GM19438 (cell line): ENCODE measurements around the gene DPM3.
A peak's percentile ranks its signal among the peaks of the same experiment; 100 is the strongest.
"Not testable (repeated sequence)": the region's sequence is repeated elsewhere in the genome, so short reads cannot be mapped to it uniquely, and the experiment has no call there.

Experiments
- ATAC-seq: cut with Tn5 transposase; IDR thresholded peaks from one replicate; pipeline ENCODE4 v1.9.1; 2021; ENCODE audit warnings: low read depth; ENCODE audit not compliant: unreplicated experiment

DPM3 gene

DNA sequence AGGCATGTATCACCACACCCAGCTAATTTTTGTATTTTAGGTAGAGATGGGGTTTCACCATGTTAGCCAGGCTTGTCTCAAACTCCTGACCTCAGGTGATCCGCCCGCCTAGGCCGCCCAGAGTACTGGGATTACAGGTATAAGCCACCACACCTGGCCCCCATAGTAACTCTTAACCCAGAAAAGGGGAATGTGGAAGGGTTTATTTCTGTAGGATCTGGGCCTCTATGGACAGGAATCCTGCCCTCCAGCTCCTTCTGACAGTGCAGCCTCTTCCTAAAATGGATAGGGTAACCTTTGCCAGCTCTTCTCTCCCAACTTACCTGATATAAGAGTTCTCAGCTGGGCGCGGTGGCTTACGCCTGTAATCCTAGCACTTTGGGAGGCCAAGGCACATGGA, 22.3 kb upstream of the DPM3 start:
- ATAC-seq = not testable (repeated sequence)

GRCh38 chr1:155160128-155160527, 19.8 kb upstream of the DPM3 start:
- no peak for ATAC-seq

DNA sequence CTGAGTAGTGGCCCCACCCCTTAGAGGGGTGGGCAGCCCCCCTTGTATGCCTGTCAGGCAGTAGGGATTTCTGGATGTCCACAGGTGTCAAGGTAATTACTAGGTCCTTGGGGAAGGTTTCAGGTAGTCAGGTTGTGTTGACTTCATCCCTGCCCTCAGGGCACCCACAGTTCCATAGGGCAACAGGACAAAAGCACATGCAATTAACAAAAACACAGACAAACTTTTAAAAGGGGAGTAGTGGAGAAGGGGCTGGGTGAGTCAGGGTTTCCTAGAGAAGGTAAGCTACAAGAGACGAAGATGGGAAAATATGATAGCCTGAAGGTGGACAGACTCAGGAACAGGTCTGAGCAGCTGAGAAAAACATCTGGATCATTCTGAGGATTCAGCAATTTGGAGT, 18.7 kb upstream of the DPM3 start:
- no peak for ATAC-seq

GRCh38 chr1:155155996-155156643, 15.8 kb upstream of the DPM3 start:
- ATAC-seq = not testable (repeated sequence)

DNA sequence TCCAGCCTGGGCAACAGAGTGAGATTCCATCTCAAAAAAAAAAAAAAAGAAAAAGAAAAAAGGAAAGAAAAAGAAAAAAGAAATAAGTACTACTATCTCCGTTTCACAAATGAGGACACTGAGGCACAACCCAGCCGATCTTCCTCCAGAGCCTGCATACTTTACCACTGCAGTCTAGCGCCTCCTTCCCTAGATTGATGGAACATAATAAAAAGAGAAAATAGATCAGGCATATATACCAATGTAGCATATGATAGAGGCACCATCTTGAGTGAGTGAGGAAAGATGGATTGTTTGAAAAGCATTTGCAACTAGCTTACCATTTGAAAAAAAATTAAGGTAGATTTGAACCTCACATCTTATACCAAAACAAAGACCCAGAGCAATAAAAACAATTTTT, 5.2 kb upstream of the DPM3 start:
- ATAC-seq = no peak

DNA sequence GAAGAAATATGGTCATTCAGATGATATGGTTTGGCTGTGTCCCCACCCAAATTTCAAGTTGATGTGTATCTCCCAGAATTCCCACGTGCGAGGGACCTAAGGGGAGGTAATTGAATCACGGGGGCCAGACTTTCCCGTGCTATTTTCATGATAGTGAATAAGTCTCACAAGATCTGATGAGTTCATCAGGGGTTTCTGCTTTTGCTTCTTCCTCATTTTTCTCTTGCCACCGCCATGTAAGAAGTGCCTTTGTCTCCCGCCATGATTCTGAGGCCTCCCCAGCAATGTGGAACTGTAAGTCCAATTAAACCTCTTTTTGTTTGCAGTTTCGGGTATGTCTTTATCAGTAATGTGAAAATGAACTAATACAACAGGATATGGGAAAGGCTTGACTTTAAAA, 1.4 kb upstream of the DPM3 start:
- ATAC-seq = no peak

GRCh38 chr1:155140630-155140953, 261 bp upstream of the DPM3 start:
- ATAC-seq = no peak

GRCh38 chr1:155137154-155137949, 3.0 kb downstream of the DPM3 start:
- ATAC-seq = no peak

DNA sequence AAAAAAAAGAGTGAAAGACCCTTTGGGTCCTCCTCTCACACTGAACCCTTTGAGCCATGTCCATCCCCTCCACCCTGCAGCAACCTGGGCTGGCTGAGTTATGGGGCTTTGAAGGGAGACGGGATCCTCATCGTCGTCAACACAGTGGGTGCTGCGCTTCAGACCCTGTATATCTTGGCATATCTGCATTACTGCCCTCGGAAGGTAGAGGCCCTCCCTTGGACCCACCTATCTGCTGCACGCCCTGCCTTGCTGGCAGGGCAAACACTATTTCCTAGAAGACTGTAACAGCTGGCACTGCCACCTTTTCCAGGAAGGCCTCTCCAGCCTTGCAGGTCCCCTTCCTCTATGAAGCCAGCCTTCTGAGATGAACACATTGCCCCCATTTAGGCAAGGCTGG, 3.6 kb downstream of the DPM3 start:
- ATAC-seq = no peak

DNA sequence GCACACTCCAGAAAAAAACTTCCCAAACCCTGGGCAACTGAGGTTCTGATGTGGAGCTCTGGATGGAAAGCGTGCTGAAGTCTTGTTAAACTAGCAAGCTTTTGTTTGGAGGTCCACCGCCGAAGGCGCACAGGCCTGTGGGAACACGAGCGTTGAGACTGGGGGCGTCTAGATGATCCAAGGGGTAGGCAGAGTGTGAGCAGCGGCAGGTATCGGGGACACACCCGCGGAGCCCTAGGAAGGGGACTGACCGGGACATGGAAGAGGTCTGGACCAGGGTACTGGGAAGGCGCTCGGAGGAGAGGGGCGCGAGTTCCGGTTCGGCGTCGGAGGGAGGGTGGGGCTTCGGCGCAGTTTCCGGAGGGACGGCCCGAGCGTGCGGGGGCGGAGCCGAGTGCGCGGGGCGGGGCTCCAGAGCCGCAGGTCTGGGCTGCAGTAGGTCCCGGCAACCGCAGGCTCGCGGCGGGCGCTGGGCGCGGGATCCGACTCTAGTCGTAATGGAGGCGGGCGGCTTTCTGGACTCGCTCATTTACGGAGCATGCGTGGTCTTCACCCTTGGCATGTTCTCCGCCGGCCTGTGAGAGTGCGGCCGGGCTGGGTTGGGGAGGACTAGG, 4.8 kb downstream of the DPM3 start, which contains the start of gene SLC50A1:
SLC50A1 (plus strand) TSS at position 438 of the 614 bp plus-strand sequence; CDS start at position 498, 60 bp downstream.
- ATAC-seq = peak; percentile 72

GRCh38 chr1:155134880-155135414, 5.4 kb downstream of the DPM3 start:
- no peak for ATAC-seq

DNA sequence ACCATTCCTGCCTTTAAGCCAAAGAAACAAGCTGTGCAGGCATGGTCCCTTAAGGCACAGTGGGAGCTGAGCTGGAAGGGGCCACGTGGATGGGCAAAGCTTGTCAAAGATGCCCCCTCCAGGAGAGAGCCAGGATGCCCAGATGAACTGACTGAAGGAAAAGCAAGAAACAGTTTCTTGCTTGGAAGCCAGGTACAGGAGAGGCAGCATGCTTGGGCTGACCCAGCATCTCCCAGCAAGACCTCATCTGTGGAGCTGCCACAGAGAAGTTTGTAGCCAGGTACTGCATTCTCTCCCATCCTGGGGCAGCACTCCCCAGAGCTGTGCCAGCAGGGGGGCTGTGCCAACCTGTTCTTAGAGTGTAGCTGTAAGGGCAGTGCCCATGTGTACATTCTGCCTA, 6.0 kb downstream of the DPM3 start:
- ATAC-seq = no peak

DNA sequence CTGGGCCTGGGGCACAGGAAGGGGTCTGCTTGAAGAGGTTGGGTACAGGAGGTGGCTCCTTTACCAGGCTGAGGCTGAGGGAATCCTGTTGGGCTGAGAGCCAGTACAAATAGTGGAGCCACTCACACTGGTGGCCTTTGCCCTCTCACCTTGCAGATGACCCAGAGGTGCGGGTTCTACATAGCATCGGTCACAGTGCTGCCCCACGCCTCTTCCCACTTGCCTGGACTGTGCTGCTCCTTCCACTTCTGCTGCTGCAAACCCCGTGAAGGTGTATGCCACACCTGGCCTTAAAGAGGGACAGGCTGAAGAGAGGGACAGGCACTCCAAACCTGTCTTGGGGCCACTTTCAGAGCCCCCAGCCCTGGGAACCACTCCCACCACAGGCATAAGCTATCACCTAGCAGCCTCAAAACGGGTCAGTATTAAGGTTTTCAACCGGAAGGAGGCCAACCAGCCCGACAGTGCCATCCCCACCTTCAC, 6.5 kb downstream of the DPM3 start:
- ATAC-seq = no peak

GRCh38 chr1:155131856-155132255, 8.5 kb downstream of the DPM3 start:
- no peak for ATAC-seq

GRCh38 chr1:155131285-155131684, 9.0 kb downstream of the DPM3 start:
- no peak for ATAC-seq

DNA sequence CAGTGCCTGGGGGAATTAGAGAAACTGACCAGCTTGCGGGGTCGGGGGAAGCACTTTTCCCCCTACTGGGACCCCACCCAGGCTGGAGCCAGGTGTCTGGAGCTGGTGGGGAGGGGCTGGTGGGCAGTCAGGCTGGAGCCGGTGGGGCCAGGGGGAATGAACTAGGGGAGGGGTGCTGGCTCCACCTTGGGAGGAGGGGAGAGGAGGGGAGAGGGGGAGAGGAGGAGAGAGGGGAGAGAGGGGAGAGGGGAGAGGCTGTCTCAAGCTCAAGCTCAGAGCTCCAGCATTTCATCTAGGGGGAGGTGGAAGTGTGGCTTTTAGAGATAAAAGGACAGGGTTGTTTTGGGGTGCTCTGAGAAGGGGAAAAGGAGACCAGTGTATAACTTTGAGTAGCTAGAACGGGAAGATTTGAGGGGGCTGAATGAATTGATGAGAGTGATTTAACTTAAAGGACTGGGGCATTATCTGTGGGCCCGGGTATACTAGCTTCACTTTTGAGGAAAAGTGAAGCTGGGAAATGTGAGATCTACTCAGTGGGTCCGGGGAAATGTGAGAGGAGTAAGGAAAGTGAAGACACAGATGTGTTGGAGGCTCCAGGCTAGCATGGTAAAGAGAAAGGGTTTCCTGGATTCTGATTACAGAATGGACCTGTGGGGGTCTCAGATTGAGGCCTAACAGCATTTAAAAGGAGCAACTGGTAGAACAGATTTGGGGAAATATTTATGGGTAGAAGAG, 9.9 kb downstream of the DPM3 start:
- ATAC-seq = no peak

- no peak for ATAC-seq
These were observed 11.4 kb downstream of the DPM3 start for GRCh38 chr1:155128755-155129473.

DNA sequence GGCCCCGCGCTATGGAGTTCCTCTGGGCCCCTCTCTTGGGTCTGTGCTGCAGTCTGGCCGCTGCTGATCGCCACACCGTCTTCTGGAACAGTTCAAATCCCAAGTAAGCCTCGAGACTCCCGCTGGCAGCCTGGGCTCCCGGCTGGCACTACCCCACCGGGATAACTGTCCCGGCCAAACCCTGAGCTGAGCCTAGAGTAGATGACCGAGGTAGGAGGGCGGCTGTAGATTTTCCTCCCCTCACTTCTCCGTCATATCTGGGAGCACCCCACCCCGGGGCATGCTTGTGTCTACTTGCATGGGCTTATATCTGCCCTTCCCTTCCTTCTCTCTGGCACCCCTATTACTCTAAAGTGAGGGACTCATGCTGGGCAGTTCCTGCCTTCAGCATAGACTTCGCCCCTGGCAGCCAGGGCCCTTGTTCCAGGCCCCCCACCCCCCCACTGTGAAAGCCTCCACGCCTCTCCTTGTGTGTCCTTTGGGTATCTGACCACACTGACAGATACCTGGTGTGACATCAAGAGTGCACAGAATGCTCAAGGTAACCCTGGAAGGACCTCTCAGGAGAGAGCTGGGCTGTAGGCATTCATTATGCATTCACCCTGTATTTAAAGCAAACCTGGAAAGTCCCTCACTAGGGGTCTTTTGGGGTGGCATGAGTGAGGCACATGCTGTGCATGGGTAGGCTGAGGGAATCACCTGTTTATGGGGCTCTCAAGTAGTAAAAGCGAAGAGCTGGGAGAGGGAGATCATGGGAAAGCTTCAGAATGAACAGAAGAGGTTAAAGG, 12.2 kb downstream of the DPM3 start:
- no peak for ATAC-seq
